ENCODE data around the gene S100G.
A peak's percentile ranks its signal among the peaks of the same experiment; 100 is the strongest.

Gene S100G

GRCh38 chrX:16671005-16671404, 21.0 kb downstream of the S100G start:
- TF ChIP-seq CTCF (IDR thresholded peaks at IDR 0.05; ENCODE audit: extremely low read depth, insufficient read depth, missing control alignments), result peak; percentile 10
- DNase-seq (ENCODE audit: low spot score), result peak; percentile 54
- in situ Hi-C loops (cut with MboI; ENCODE audit: low pct_unique_long_range_greater_than_20kb, low sequenced_read_pairs, unreplicated experiment), result no loop called here

GRCh38 chrX:16678689-16679088, 28.7 kb downstream of the S100G start:
- TF ChIP-seq CTCF (IDR thresholded peaks at IDR 0.05; ENCODE audit: extremely low read depth, insufficient read depth, missing control alignments), result no peak
- in situ Hi-C loops (cut with MboI; ENCODE audit: low pct_unique_long_range_greater_than_20kb, low sequenced_read_pairs, unreplicated experiment), result no loop called here
- DNase-seq (ENCODE audit: low spot score), result no peak

- no peak for DNase-seq (ENCODE audit: low spot score)
- TF ChIP-seq CTCF (IDR thresholded peaks at IDR 0.05; ENCODE audit: extremely low read depth, insufficient read depth, missing control alignments), result no peak
- in situ Hi-C loops (cut with MboI; ENCODE audit: low pct_unique_long_range_greater_than_20kb, low sequenced_read_pairs, unreplicated experiment), result no loop called here
Measured at GRCh38 chrX:16683007-16683664, 33.2 kb downstream of the S100G start.

GRCh38 chrX:16687514-16687913, 37.6 kb downstream of the S100G start:
- in situ Hi-C loops (cut with MboI; ENCODE audit: low pct_unique_long_range_greater_than_20kb, low sequenced_read_pairs, unreplicated experiment), result no loop called here
- no peak for TF ChIP-seq CTCF (IDR thresholded peaks at IDR 0.05; ENCODE audit: extremely low read depth, insufficient read depth, missing control alignments)
- DNase-seq (ENCODE audit: low spot score), result no peak

GRCh38 chrX:16695079-16695676, 45.2 kb downstream of the S100G start:
- DNase-seq (ENCODE audit: low spot score), result peak; percentile 55
- TF ChIP-seq CTCF (IDR thresholded peaks at IDR 0.05; ENCODE audit: extremely low read depth, insufficient read depth, missing control alignments), result peak; percentile 91
- in situ Hi-C loops (cut with MboI; ENCODE audit: low pct_unique_long_range_greater_than_20kb, low sequenced_read_pairs, unreplicated experiment), result no loop called here

- in situ Hi-C loops (cut with MboI; ENCODE audit: low pct_unique_long_range_greater_than_20kb, low sequenced_read_pairs, unreplicated experiment), result no loop called here
Measured at GRCh38 chrX:16696956-16697355, 47.0 kb downstream of the S100G start.

More at GRCh38 chrX:16696956-16697355, 47.0 kb downstream of the S100G start:
- no peak for TF ChIP-seq CTCF (IDR thresholded peaks at IDR 0.05; ENCODE audit: extremely low read depth, insufficient read depth, missing control alignments)
- DNase-seq (ENCODE audit: low spot score), result no peak
